GM21360 (cell line): ENCODE measurements around the gene JAKMIP1.

Experiments
- ATAC-seq: cut with Tn5 transposase; IDR thresholded peaks from one replicate; pipeline ENCODE4 v1.9.1; 2021; ENCODE audit warnings: mild to moderate bottlenecking, moderate library complexity; ENCODE audit not compliant: unreplicated experiment

The JAKMIP1 gene

DNA sequence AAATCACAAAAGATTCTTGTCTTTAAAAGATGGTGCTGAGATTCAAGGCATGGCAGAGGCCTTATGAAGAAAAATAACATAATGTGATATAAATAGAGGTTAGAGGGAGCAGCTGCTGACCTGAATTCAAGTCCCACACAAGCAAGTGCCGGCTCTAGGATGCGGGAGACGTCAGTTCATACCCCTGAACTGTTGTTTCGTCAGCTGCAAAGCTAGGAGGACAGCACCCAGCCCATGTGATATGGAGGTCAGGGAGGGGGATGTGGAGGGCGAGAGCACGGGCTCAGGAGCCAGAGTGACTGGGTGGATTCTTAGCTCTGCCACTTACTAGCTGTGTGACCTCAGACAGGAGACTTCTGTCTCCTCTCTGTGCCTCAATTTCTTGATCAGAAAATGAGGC, 77.9 kb downstream of the JAKMIP1 start:
- ATAC-seq, result no peak

DNA sequence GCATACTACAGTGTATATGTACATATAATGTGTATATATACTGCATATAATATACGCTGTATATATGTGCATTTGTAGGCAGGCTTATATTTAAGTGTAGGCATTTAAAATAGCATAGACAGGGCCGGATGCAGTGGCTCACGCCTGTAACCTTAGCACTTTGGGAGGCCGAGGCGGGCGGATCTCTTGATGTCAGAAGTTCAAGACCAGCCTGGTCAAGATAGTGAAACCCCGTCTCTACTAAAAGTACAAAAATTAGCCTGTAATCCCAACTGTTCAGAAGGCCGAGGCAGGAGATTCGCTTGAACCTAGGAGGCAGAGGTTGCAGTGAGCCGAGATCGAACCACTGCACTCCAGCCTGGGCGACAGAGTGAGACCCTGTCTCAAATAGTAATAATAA, 78.4 kb downstream of the JAKMIP1 start:
- ATAC-seq, result no peak

DNA sequence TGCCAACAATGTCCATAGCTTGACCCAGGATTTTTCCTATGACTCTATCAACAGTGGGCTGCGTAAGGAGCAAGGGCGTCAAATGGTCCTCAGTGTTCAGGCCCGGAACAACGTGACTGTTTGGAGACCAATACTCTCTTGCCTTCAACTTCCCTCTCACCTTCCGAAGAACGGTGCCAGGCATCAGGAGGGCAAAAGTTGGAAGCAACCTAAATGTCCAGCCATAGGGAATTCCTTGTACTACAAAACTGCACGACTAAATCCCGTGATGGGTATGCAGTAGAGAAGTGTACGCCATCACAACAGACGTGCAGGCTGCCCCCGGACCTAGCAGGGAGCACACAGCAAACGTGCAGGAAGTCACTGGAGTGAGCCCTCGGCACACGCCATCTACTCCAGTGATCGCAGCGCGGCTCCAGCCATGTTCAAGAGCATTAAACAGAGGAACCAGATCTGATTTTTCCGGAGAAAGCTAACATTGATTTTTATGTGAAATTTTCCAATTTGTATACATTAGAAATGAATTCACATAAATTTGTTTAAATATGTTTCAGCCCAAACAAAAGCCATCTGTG, 79.0 kb downstream of the JAKMIP1 start:
- no peak for ATAC-seq

- no peak for ATAC-seq
Measured at GRCh38 chr4:6120361-6120760, 80.0 kb downstream of the JAKMIP1 start.

DNA sequence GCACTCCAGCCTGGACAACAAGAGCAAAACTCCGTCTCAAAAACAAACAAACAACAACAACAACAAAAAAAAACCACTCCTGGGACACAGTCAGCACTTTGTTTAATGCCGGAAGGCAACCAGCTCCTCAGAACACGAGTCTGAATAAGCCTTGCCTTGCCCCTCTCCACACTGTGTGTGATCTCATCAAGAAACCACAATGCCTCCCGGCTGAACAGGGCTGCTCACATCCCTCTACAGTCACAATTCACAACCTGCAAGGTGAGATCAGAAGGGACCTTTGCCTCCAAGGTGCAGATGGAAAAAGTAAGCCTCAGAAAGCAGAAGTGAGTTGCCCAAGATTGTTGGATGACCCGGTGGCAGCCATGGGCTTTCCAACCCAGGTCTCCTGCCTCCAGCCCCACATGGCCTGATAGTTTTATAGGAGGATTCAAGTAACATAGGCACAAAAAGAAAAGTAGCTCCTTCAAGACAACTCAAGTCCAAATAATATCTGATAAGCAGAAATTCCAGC, 80.8 kb downstream of the JAKMIP1 start:
- no peak for ATAC-seq

DNA sequence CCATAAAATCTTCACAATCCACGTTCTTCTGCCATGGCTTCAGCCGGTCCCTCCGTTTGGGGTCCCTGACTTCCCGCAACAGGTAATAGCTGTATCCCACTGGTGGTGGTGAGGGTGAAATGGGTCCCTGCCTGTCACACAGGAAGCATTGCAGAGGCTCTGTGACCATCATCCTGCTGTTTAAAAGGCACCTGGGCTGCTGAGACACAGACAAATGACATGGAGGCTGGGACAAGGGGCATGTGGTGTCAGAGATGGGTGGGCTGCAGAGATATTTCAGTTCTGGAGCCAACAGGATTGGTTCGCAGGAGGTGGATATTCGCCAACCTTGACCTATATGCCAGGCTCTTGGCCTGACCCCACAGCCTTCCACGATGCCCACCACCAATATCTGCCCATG, 82.1 kb downstream of the JAKMIP1 start:
- ATAC-seq, result no peak

DNA sequence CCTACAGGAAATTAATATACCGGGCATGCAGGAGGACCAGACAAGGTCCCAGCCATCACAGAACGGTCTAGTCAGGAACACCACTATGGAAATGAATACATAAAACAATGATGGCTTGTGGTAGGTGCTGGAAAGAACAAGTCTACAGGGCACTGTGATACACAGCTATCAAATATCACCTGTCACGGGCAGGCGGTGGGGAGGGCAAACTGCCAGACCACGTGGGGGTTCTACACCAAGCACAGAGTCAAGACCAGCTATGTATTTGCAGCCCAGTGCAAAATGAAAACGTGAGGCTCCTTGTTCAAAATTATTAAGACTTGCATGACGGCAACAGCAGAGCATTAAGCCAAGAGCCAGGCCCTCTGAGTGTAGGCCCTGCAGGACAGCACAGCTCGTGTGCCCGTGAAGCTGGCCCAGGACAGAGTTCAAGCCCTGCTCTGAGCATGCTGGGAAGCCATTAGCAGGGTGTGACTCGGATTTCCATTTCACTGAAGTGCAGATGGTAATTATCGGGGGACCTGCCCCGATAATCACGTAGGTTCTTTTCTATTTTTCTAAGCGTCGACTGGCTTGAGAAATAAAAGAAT, 83.6 kb downstream of the JAKMIP1 start:
- ATAC-seq, result no peak

GRCh38 chr4:6115746-6116586, 84.4 kb downstream of the JAKMIP1 start:
- no peak for ATAC-seq

DNA sequence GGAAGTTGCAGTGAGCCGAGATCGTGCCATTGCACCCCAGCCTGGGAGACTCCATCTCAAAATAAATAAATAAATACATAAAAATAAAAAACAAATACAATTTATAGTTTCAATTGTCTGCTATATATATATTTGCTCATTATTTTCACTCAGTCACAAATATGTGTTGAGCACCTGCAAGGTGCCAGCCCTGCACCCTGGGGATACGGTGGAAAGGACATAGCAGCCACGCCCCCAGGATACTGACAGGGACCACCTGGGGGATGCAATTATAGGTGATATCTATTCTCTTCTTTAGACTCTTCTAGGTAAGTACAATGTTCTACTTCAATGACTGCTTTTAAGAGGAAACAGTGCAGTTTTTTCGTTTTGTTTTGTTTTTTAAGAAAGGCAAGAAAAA, 85.0 kb downstream of the JAKMIP1 start:
- no peak for ATAC-seq

DNA sequence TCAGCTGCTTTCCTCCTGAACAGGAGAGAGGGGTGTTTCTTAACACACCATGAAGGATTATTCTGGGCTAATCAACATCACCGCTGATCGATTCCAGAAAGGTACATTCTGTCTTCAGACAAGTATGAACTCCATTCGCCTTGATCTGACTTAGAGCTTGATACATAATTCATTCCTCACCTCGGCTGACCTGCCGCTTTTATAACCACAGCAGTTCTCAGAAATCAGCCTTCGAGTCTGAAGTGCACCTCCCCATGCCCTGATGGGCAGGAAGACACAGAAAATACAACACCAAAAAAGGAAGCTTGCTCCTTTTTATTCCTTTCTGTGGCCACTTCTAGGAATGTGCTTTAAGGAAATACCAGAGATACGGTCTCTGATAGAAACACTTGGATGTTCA, 85.7 kb downstream of the JAKMIP1 start:
- no peak for ATAC-seq

GRCh38 chr4:6114181-6114580, 86.2 kb downstream of the JAKMIP1 start:
- no peak for ATAC-seq

DNA sequence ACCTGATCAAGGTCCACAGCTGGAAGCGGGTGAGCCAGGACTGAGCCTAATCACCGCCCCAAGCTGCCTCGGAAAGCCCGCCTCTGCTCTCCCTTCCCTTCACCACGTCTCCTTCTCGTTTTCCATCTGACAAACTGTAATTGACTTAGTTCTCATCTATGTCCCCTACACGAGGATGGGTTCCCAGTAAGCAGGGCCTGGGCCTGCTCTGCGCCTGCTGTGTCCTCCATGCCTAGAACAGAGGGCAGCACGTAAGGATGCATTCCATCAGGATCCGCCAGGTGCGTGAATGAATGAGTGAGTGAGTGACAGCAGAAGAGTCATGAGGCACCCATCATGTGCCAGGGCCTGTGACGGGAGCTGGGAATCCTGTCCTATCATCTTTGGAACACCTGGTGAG, 86.7 kb downstream of the JAKMIP1 start:
- no peak for ATAC-seq

GRCh38 chr4:6112606-6113290, 87.6 kb downstream of the JAKMIP1 start:
- no peak for ATAC-seq

DNA sequence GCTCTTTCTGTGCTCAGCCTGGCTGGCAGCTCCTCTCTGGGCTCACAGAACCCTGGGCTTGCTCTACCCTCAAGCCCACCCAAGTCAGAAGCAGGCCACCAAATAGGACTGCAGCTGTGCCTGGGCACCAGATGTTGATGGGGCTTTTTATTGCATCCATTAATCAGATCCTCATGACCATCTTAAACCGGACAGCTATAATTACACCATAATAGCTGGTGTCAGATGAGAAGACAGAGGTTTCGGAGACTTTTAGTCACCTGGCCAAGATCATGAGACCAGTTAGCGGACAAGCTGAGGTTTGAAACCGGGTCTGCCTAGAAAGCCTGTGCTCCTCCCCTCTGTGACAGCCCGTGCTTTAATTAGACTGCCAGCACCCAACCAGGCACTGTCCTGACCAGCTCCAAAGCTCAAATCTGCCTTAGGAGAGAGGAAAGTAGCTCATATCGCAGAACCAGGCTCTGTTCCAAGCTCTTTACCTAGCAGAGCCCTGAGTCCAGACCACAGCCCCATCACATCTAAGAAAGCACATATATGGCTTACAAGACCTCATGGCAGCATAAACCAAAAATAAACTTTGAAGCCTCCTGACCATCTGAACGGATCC, 88.9 kb downstream of the JAKMIP1 start:
- no peak for ATAC-seq

DNA sequence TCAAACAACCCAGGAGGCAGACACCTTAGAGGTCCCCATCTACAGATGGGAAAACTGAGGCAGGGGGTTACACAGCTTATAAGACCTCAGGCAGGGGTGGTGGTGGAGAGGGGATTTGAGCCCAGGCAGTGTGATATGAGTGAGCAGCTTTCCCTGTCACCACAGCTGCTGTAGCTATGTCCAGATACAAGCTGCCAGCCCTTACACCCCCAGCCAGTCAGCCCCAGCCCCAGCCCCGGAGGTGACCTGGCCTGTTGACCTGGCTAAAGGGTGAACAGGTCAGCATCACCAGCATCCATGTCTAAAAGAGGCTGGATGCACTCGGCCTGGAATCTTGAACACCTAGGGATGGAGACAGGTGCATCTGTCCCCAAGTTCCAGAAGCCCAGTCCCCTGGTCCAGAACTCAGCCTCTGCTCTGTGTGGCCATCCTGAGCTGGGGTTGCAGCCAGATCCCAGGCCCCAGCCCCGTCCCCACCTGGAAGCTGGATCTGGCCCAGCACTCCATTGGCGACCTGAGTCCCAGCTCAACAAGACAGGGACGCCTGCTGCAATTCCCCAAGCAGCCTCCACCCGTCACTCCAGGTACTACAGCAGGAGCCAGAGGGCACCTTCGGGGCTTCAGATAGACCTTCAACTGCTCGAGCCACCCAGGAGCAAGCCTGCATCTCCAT, 89.5 kb downstream of the JAKMIP1 start:
- no peak for ATAC-seq

GRCh38 chr4:6109842-6110560, 90.3 kb downstream of the JAKMIP1 start:
- no peak for ATAC-seq

DNA sequence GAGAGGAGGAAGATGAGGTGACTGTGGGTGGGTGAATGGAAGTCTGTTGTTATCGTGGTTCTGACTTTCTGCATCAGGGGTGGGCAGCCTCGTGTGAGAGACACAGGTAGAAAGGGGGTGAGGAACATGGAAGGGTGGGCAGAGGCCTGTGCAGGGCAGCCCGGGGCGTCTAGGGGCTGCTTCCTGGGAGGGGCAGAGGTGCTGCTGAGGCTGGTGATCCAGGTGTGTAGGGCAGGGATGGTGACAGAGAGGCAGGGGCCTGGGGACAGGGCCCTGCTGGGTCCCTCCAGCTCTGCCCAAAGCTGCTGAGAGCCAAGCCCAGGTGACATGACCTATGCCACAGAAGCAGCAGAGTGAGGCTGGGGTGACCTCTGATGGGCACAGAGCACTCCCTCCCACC, 92.5 kb downstream of the JAKMIP1 start:
- no peak for ATAC-seq

- ATAC-seq, result no peak
Measured at GRCh38 chr4:6107114-6107791, 93.1 kb downstream of the JAKMIP1 start.

DNA sequence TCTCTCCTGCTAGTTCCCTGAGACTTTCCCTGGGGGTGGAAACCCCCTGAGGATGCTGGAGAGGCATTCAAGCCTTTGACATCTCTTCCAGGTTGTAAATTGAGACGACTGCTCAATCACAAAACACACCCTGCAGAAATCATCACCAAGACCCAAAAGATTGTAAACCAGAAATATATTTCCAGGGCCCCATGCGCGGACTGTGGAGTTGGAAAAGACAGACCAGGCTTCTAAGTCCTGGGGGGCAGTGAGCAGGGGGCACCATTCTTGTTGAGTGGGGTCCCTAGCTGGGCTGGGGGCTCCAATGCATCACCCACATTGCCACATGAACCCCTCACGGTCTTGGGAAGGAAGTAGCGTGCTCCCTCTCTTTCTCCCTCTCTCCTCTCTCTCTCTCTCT, 94.2 kb downstream of the JAKMIP1 start:
- no peak for ATAC-seq
